Adrenal gland (tissue), 5 donors: ENCODE measurements around the gene MRPL55.

Experiments used
- CTCF ChIP-seq, 6 experiments: fragments of 450-650 bp in 4 of 6; fragments of 200-600 bp in 2 of 6; sonication (generic) in 1 of 6; IDR thresholded peaks; 1 replicate in 5 of 6; 2 replicates in 1 of 6; pipeline versions ENCODE4 v1.5.1 to v1.8.0; 2016 to 2021; ENCODE audit warnings: antibody characterized with exemption in 6 of 6, mild to moderate bottlenecking in 2 of 6, moderate library complexity in 1 of 6
- POLR2A ChIP-seq, 2 donors: fragments of 450-650 bp; IDR thresholded peaks; one replicate each; pipeline ENCODE4 v1.6.1; 2017; ENCODE audit warnings: antibody characterized with exemption in 2 of 2, mild to moderate bottlenecking in 2 of 2, moderate library complexity in 1 of 2
- donor health status: DM: no; HTN: no; CAD: no.

GRCh38 chr1:228060458-228061190 lies 48.5 kb downstream of the MRPL55 start:
- TF ChIP-seq CTCF (IDR thresholded peaks at IDR 0.05): no peak
- TF ChIP-seq POLR2A (IDR thresholded peaks at IDR 0.05): no peak
